Activated CD8-positive, alpha-beta memory T cell treated with anti-CD3 and anti-CD28 coated beads, Interleukin-2, amount 10 ng/mL, durations not matched to agents 7 days and 5 days (primary cell): ENCODE measurements around the gene FCHSD2. TPM values are rescaled to one million over a fixed set of nuclear protein-coding genes. Genes with fewer than 3 reads are reported as not detected.
A peak's percentile ranks its signal among the peaks of the same experiment; 100 is the strongest.
"Not testable (repeated sequence)": the region's sequence is repeated elsewhere in the genome, so short reads cannot be mapped to it uniquely, and the experiment has no call there.

Source experiments
- ATAC-seq: fragments of 150-1000 bp; cut with Tn5 transposase; one replicate; pipeline ENCODE4 v1.10.0; 2021; ENCODE audit warnings: moderate library complexity
- CTCF ChIA-PET: fragments of 350-600 bp; sonication (Branson Sonifier 250); formaldehyde crosslinking; loops from one replicate; lab custom pipeline; 2021; ENCODE audit warnings: antibody characterized with exemption; lab: Charles Lee
- DNase-seq: peaks from one replicate; pipeline ENCODE4 v3.0.0-alpha.2; 2020
- H3K27ac Mint-ChIP-seq: one replicate; pipeline ENCODE4 v1.8.0; 2021; ENCODE audit warnings: mild to moderate bottlenecking, mixed read lengths
- H3K27me3 Mint-ChIP-seq: one replicate; pipeline ENCODE4 v1.8.0; 2021; ENCODE audit warnings: mixed read lengths
- H3K36me3 Mint-ChIP-seq: one replicate; pipeline ENCODE4 v1.8.0; 2021; ENCODE audit warnings: mild to moderate bottlenecking, mixed read lengths
- H3K4me1 Mint-ChIP-seq: one replicate; pipeline ENCODE4 v1.8.0; 2021; ENCODE audit warnings: mixed read lengths
- H3K4me3 Mint-ChIP-seq: one replicate; pipeline ENCODE4 v1.8.0; 2021; ENCODE audit warnings: mild to moderate bottlenecking, moderate library complexity, mixed read lengths
- H3K9me3 Mint-ChIP-seq: one replicate; pipeline ENCODE4 v1.8.0; 2022; ENCODE audit warnings: low read depth, mixed read lengths
- total RNA-seq, 2 experiments: library from RNA; stranded (reverse); gene quantifications; one replicate each; pipeline ENCODE4 v1.2.3, GENCODE V29; 2021

Gene FCHSD2
- total RNA-seq, 2 experiments from 2014 or later = 42.1 to 71.0 TPM

GRCh38 chr11:72989727-72990126 lies 152.4 kb downstream of the FCHSD2 start:
- H3K27ac Mint-ChIP-seq = no peak overlapping the region
- H3K36me3 Mint-ChIP-seq = peaks cover 29% of the 10 kb centered on the region
- H3K4me3 Mint-ChIP-seq = no peak overlapping the region
- no peaks in the 10 kb centered on the region for H3K27me3 Mint-ChIP-seq
- DNase-seq (no peak), ATAC-seq (no peak)
- peaks cover 8% of the 10 kb centered on the region for H3K4me1 Mint-ChIP-seq
- CTCF ChIA-PET = no interaction called here
- H3K9me3 Mint-ChIP-seq = no peaks in the 10 kb centered on the region

DNA sequence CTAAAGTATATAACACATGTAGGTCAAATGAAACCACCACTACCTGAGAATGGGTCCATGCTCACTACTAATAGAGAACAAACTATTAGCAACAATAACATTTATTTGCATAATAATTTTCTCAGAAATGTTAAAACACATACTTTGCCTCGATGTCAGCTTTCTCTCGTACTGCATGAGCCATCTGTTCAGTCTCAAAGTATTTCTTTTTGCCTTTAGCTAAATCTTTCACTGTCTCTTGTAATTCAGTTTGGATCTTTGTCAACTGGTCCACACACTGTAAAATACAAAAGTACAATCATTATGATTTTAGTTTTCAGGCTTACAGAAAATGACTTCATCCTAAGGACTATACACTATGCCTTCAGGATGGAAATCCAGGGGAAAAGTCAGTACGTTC lies 153.3 kb downstream of the FCHSD2 start:
- no peak for ATAC-seq
- Mint-ChIP-seq H3K4me1 (peaks cover 8% of the 10 kb centered on the region), H3K4me3 (no peak overlapping the region), H3K9me3 (no peaks in the 10 kb centered on the region), H3K27ac (no peak overlapping the region), H3K36me3 (peaks cover 24% of the 10 kb centered on the region), H3K27me3 (no peaks in the 10 kb centered on the region)
- CTCF ChIA-PET = no interaction called here
- DNase-seq = no peak

DNA sequence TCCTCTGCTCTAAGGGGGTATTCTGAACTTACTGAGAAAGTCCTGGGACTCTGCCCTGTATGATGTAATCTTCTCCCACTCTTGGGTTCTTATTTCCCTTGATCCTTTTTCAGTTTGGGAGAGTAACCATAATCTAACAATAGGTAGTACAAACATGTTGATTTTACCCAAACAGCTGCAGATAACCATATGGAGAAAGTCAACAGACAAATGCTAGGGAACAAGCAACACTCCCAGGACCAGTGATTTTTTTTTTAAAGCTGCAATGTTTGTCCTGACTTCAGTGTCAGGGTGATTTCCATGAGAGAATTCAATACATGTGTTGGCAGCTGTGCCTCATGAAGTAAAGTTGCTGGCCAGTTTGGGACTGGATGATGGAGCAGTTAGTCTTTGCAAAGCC lies 156.5 kb downstream of the FCHSD2 start:
- ATAC-seq = no peak
- CTCF ChIA-PET = no interaction called here

GRCh38 chr11:72984453-72985077 lies 157.6 kb downstream of the FCHSD2 start:
- Mint-ChIP-seq H3K4me3 (no peak overlapping the region), H3K4me1 (peaks cover 6% of the 10 kb centered on the region), H3K9me3 (no peaks in the 10 kb centered on the region), H3K27me3 (no peaks in the 10 kb centered on the region), H3K36me3 (peaks cover 34% of the 10 kb centered on the region), H3K27ac (no peak overlapping the region)
- CTCF ChIA-PET = interaction anchor here (1.2 kb wide), 1 partner anchor 11 kb away, joined by 3 read pairs; no protein-coding TSS in a partner anchor
- DNase-seq (no peak), ATAC-seq (no peak)

More for the DNA sequence above, 156.5 kb downstream of the FCHSD2 start:
- Mint-ChIP-seq H3K36me3 (peaks cover 31% of the 10 kb centered on the region), H3K4me1 (peaks cover 10% of the 10 kb centered on the region), H3K9me3 (no peaks in the 10 kb centered on the region), H3K27ac (no peak overlapping the region), H3K4me3 (no peak overlapping the region), H3K27me3 (no peaks in the 10 kb centered on the region)
- no peak for DNase-seq

- Mint-ChIP-seq H3K36me3 (peaks cover 36% of the 10 kb centered on the region), H3K9me3 (peaks cover under 1% of the 10 kb centered on the region), H3K4me1 (peaks cover 6% of the 10 kb centered on the region), H3K4me3 (no peak overlapping the region), H3K27me3 (no peaks in the 10 kb centered on the region), H3K27ac (no peak overlapping the region)
- ATAC-seq (no peak), DNase-seq (no peak)
- CTCF ChIA-PET = no interaction called here
These were observed 158.6 kb downstream of the FCHSD2 start for GRCh38 chr11:72983560-72983959.

DNA sequence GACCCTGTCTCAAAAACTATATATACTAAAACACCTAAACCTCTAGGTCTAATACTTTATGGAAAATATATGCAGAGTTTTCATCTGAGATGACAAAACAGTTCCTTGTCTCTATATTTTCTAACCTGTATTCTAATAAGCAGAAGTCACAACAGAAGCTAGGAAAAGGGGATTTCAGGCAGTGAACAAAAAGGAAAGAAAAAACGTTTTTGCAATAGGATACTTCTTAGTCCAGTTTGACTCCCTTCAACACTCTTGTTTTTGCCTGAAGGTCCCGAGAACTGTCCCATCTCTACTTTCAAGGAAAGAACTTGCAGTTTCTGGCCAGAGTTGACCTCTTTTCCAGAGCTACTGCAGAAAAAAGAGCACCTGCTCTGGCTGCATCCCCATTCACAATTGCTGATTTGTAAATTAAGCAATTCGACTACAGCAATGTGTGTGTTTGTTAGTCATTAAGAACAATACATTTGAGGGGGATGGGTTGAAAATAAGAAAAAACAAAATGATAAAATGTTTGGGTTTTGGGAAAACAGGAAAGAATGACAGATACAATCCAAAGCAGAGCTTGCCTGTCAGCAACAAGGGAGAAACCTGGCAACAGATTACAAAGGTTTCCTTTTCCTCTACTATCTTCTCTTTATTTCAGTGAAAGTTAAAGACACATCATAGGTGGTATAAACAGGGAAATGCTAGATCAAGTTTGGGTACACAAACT lies 160.0 kb downstream of the FCHSD2 start:
- peaks cover 3% of the 10 kb centered on the region for H3K9me3 Mint-ChIP-seq
- no peaks in the 10 kb centered on the region for H3K27me3 Mint-ChIP-seq
- H3K4me1 Mint-ChIP-seq = peaks cover 6% of the 10 kb centered on the region
- DNase-seq (no peak), ATAC-seq (no peak)
- H3K4me3 Mint-ChIP-seq = no peak overlapping the region
- no peak overlapping the region for H3K27ac Mint-ChIP-seq
- H3K36me3 Mint-ChIP-seq = peaks cover 42% of the 10 kb centered on the region
- CTCF ChIA-PET = interaction anchor here (0.5 to 1.4 kb wide), 3 partner anchors 13 to 628 kb away, joined by 3 to 4 read pairs (median 3); no protein-coding TSS in a partner anchor

DNA sequence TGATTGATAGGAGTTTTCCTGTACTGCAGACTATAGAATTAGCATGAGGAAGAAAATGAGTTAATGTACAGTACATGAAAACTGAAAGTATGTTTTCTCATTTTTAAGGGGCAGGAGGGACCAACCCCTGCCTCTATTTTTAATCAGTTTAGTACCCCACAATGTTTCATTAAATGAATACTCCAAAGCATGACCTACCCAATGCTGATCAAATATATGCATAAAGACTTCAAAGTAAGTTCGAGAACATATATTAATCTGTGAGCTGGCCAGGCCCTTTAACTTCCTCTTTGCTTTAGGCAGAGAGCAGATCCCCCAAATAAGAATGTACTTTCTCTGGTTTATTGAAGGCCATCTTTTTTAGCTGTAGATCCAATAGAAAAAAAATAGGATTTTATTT lies 161.0 kb downstream of the FCHSD2 start:
- CTCF ChIA-PET = interaction anchor here (0.6 to 1.1 kb wide), 2 partner anchors 12 to 99 kb away, joined by 3 to 4 read pairs; no protein-coding TSS in a partner anchor
- Mint-ChIP-seq H3K27me3 (no peaks in the 10 kb centered on the region), H3K27ac (no peak overlapping the region), H3K9me3 (peaks cover 7% of the 10 kb centered on the region), H3K4me1 (peaks cover 9% of the 10 kb centered on the region), H3K36me3 (peaks cover 44% of the 10 kb centered on the region), H3K4me3 (no peak overlapping the region)
- DNase-seq (no peak), ATAC-seq (no peak)

GRCh38 chr11:72977782-72978181 lies 164.3 kb downstream of the FCHSD2 start:
- H3K4me3 Mint-ChIP-seq, H3K27me3 Mint-ChIP-seq, ATAC-seq, DNase-seq, CTCF ChIA-PET, H3K9me3 Mint-ChIP-seq, H3K27ac Mint-ChIP-seq: not testable (repeated sequence)
- peaks cover 24% of the 10 kb centered on the region for H3K4me1 Mint-ChIP-seq
- peaks cover 61% of the 10 kb centered on the region for H3K36me3 Mint-ChIP-seq

DNA sequence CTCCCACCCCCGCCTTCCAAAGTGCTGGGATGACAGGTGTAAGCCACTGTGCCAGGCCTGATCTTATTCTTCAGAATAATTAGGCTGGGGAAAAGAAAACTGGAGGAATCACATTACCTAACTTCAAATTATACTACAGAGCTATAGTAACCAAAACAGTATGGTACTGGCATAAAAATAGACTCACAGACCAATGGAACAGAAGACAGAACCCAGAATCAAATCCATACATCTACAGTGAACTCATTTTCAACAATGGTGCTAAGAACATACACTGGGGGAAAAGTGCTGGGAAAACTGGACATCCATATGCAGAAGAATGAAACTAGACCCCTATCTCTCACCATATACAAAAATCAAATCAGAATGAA lies 165.6 kb downstream of the FCHSD2 start:
- H3K27ac Mint-ChIP-seq, ATAC-seq, DNase-seq, H3K9me3 Mint-ChIP-seq, CTCF ChIA-PET, H3K4me3 Mint-ChIP-seq, H3K27me3 Mint-ChIP-seq: not testable (repeated sequence)
- peaks cover 64% of the 10 kb centered on the region for H3K36me3 Mint-ChIP-seq
- peaks cover 29% of the 10 kb centered on the region for H3K4me1 Mint-ChIP-seq

DNA sequence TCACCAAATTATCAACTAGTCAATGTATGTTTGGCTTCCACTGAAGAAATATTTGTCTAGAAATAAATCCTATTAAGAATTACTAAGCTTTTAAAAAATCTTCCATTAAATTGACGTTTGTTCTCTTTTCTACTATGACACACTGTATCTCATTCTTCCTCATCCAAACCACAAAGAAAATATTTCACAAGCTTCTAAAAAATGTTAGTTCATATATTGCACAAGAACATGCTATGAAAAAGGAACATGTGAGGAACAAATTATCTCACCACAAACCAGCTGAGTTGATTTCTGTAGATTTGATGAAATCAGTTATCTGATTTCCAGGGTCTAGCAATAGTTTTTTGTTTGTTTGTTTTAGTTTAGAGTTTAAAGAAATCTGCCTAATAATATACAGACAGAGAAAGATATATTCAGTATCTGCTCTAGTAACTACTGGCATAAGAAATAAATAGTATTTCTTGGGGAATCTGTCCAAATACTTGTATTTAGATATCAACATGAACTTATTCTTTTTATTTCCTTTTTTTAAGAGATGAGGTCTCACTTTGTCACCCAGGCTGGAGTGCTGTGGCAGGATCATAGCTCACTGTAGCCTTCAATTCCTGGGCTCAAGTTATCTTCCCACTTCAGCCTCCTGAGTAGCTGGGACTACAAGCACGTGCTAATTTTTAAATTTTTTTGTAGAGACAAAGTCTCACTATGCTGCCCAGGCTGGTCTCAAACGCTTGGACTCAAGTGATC lies 166.2 kb downstream of the FCHSD2 start:
- Mint-ChIP-seq H3K27me3 (no peaks in the 10 kb centered on the region), H3K4me3 (no peak overlapping the region), H3K4me1 (peaks cover 35% of the 10 kb centered on the region), H3K27ac (no peak overlapping the region), H3K36me3 (peaks cover 62% of the 10 kb centered on the region), H3K9me3 (peaks cover 9% of the 10 kb centered on the region)
- CTCF ChIA-PET = no interaction called here
- no peak for DNase-seq
- peak; percentile 27 for ATAC-seq

DNA sequence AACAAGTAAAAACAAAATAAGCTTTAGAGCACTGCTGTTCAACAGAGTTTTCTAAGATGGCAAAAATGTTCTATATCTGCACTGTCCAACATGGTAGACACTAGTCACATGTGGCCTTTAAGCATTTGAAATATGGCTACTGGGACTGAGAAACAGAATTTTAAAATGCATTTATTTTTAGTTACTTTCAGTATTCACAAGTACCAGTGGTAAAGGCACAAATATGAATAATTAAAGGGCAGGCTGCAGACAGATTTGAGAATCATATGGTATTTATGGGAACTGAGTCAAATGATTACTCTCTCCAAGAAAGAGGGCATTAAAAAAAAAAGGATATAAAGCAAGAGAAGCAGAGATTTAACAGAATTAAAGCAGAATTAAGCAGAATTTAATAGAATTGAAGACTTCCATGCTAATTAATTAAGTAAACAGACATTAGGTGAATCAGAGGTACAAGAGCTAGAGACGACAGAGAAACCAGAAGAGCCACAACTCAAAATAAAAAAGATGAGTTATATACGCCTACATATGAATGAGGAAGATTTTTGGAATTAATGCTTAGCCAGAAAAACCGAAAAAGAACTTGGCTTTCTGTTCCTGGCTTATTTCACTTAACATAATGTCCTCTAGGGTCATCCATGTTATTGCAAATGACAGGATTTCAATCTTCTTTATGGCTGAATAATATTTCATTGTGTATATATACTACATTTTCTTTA lies 167.5 kb downstream of the FCHSD2 start:
- peaks cover 48% of the 10 kb centered on the region for H3K4me1 Mint-ChIP-seq
- H3K36me3 Mint-ChIP-seq = peaks cover 59% of the 10 kb centered on the region
- CTCF ChIA-PET = interaction anchor here (0.6 kb wide), 1 partner anchor 168 kb away, joined by 3 read pairs; the partner anchor contains the start of gene FCHSD2
- DNase-seq = no peak
- ATAC-seq = no peak
- H3K27ac Mint-ChIP-seq = no peak overlapping the region
- H3K4me3 Mint-ChIP-seq = no peak overlapping the region
- H3K27me3 Mint-ChIP-seq = no peaks in the 10 kb centered on the region
- H3K9me3 Mint-ChIP-seq = peaks cover 9% of the 10 kb centered on the region

GRCh38 chr11:72972496-72973128 lies 169.5 kb downstream of the FCHSD2 start:
- Mint-ChIP-seq H3K27me3 (no peaks in the 10 kb centered on the region), H3K27ac (no peak overlapping the region), H3K4me3 (no peak overlapping the region), H3K9me3 (peaks cover 6% of the 10 kb centered on the region), H3K4me1 (peaks cover 60% of the 10 kb centered on the region), H3K36me3 (peaks cover 49% of the 10 kb centered on the region)
- CTCF ChIA-PET = interaction anchor here (1.0 kb wide), 1 partner anchor 115 kb away, joined by 4 read pairs; no protein-coding TSS in a partner anchor
- no peak for DNase-seq
- ATAC-seq = no peak
